HFF-Myc (cell line): Measurements from ENCODE around the gene OSCAR.

Source experiments
- DNase-seq: peaks from one replicate; pipeline ENCODE4 v3.0.0-alpha.2; 2011; ENCODE audit warnings: low read depth; ENCODE audit errors: extremely low read depth
- H3K4me3 ChIP-seq: replicated peaks from 2 replicates; pipeline ENCODE4 v1.5.1; 2011; ENCODE audit warnings: low read depth, mild to moderate bottlenecking, control low read depth, low read length
- TF ChIP-seq, protein P1 (sequence below): IDR thresholded peaks from 2 replicates; pipeline ENCODE4 v1.5.1; 2012; ENCODE audit warnings: mild to moderate bottlenecking, low read depth, low read length, control low read depth; ENCODE audit errors: missing control alignments

OSCAR gene

DNA sequence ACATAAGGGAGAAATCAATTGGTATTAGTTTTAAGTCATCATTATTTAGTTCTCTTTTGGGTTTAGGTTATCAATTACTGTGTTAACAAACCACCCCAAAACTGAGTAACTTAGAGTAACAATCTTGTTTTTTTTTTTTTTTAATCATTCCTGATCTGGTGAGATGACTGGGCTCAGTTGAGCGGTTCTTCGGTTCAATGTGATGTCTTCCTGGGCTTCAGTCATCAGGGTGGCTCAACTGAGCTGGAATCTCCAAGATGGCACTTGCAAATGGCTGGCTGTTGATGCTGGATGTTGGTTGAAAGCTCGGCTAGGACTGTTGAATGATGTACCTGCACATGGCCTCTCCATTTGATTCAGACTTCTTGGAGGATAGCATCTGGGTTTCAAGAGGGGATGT is 16.2 kb downstream of the OSCAR start:
- TF ChIP-seq, protein P1, sequence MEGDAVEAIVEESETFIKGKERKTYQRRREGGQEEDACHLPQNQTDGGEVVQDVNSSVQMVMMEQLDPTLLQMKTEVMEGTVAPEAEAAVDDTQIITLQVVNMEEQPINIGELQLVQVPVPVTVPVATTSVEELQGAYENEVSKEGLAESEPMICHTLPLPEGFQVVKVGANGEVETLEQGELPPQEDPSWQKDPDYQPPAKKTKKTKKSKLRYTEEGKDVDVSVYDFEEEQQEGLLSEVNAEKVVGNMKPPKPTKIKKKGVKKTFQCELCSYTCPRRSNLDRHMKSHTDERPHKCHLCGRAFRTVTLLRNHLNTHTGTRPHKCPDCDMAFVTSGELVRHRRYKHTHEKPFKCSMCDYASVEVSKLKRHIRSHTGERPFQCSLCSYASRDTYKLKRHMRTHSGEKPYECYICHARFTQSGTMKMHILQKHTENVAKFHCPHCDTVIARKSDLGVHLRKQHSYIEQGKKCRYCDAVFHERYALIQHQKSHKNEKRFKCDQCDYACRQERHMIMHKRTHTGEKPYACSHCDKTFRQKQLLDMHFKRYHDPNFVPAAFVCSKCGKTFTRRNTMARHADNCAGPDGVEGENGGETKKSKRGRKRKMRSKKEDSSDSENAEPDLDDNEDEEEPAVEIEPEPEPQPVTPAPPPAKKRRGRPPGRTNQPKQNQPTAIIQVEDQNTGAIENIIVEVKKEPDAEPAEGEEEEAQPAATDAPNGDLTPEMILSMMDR = no peak
- DNase-seq = no peak

DNA sequence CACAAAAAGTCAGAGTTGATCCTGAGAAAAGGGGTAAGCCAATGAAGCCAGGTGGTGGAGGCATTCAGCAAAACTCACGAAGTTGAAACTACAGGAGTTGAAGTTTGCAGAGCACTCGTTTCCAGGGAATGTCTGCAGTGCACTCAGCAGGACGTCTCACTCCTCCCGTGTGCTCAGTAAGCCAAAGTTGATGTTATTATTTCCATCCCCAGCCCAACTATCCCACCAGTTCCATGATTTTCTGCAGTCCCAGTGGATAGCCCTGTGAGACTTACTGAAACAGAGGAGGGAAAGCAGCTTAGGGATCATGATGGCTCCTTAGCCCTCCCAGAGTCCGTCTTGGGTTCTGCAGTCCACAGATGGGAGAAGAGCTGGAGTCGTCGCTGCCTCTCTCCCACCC is 19.6 kb downstream of the OSCAR start, which contains the start of gene TARM1:
TSS of gene TARM1 (minus strand) at position 334 of the 400 bp plus-strand sequence. CDS start at position 309, 25 bp downstream.
- no peak within 1 kb of the TSS for H3K4me3 ChIP-seq
- TF ChIP-seq, protein P1 = no peak
- DNase-seq = no peak

More for the DNA sequence above, 16.2 kb downstream of the OSCAR start:
- no peak overlapping the region for H3K4me3 ChIP-seq

GRCh38 chr19:54077334-54077733 is 23.3 kb downstream of the OSCAR start:
- DNase-seq = no peak
- H3K4me3 ChIP-seq = no peak overlapping the region
- TF ChIP-seq, protein P1 = no peak

DNA sequence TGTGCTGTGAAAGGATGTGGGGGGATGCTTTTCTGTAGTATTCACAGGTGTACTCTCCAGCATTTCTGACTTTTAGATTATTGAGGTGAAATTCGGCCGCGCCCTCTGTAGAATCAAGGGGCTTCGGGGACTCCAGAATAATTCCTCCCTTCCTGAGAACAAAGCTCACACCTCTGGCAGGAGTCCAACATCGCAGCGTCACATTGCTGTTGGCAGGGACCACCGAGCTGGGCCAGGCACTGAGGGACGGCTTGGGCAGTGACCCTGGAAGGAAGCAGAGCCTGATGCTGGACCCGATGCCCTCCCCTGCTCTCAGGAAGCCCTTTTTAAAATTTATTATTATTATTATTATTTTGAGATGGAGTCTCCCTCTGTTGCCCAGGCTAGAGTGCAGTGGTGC is 25.8 kb downstream of the OSCAR start:
- TF ChIP-seq, protein P1 = no peak
- H3K4me3 ChIP-seq = no peak overlapping the region

GRCh38 chr19:54073829-54074228 is 26.8 kb downstream of the OSCAR start:
- TF ChIP-seq, protein P1 = no peak

More for the DNA sequence above, 25.8 kb downstream of the OSCAR start:
- no peak for DNase-seq

GRCh38 chr19:54069470-54069869 is 31.1 kb downstream of the OSCAR start:
- TF ChIP-seq, protein P1 = no peak
- H3K4me3 ChIP-seq = no peak overlapping the region
- DNase-seq = no peak

More at GRCh38 chr19:54073829-54074228, 26.8 kb downstream of the OSCAR start:
- DNase-seq = no peak
- no peak overlapping the region for H3K4me3 ChIP-seq
